GM23248 (cell line): Measurements from ENCODE around the gene EXOC3L1. TPM values are rescaled to one million over a fixed set of nuclear protein-coding genes. Genes with fewer than 3 reads are reported as not detected.

Experiments
- DNase-seq: peaks from one replicate; pipeline ENCODE4 v3.0.0-alpha.2; 2015
- H2AFZ ChIP-seq: fragments of 200-600 bp; sonication (generic); 2 replicates; pipeline ENCODE4 v1.6.1; 2016; ENCODE audit warnings: antibody characterized with exemption
- H3F3A ChIP-seq: fragments of 200-600 bp; sonication (generic); 2 replicates; pipeline ENCODE4 v1.6.1; 2016; ENCODE audit warnings: mild to moderate bottlenecking, antibody characterized with exemption, mixed run types; ENCODE audit not compliant: insufficient read depth
- H3K27ac ChIP-seq: fragments of 200-600 bp; sonication (generic); 2 replicates; pipeline ENCODE4 v1.5.1; 2016; ENCODE audit warnings: mild to moderate bottlenecking
- H3K27me3 ChIP-seq: fragments of 200-600 bp; sonication (generic); replicated peaks from 2 replicates; pipeline ENCODE4 v1.6.1; 2016; ENCODE audit warnings: mild to moderate bottlenecking; ENCODE audit not compliant: insufficient read depth
- H3K36me3 ChIP-seq: fragments of 200-600 bp; sonication (generic); 2 replicates; pipeline ENCODE4 v1.6.1; 2016; ENCODE audit warnings: low read depth, mild to moderate bottlenecking
- H3K4me1 ChIP-seq: fragments of 200-600 bp; sonication (generic); 2 replicates; pipeline ENCODE4 v1.6.1; 2016; ENCODE audit warnings: mild to moderate bottlenecking; ENCODE audit not compliant: insufficient read depth
- H3K4me2 ChIP-seq: fragments of 200-600 bp; sonication (generic); one replicate; pipeline ENCODE4 v1.6.1; 2016; ENCODE audit warnings: mild to moderate bottlenecking; ENCODE audit not compliant: unreplicated experiment
- H3K4me3 ChIP-seq: fragments of 200-600 bp; sonication (generic); 2 replicates; pipeline ENCODE4 v1.5.1; 2016; ENCODE audit warnings: mild to moderate bottlenecking
- H3K79me2 ChIP-seq: fragments of 200-600 bp; sonication (generic); 2 replicates; pipeline ENCODE4 v1.6.1; 2016; ENCODE audit warnings: mild to moderate bottlenecking; ENCODE audit not compliant: insufficient read depth
- H3K9ac ChIP-seq: fragments of 200-600 bp; sonication (generic); 2 replicates; pipeline ENCODE4 v1.6.1; 2016; ENCODE audit warnings: mild to moderate bottlenecking
- H3K9me2 ChIP-seq: fragments of 200-600 bp; sonication (generic); 2 replicates; pipeline ENCODE4 v1.6.1; 2016; ENCODE audit warnings: mixed run types, mild to moderate bottlenecking, moderate library complexity; ENCODE audit not compliant: insufficient read depth
- H3K9me3 ChIP-seq: fragments of 200-600 bp; sonication (generic); one replicate; pipeline ENCODE4 v1.6.1; 2017; ENCODE audit warnings: low read depth
- H4K20me1 ChIP-seq: fragments of 200-600 bp; sonication (generic); 2 replicates; pipeline ENCODE4 v1.6.0; 2016; ENCODE audit not compliant: insufficient read depth
- EZH2 ChIP-seq: fragments of 200-600 bp; sonication (generic); IDR thresholded peaks from 2 replicates; pipeline ENCODE4 v1.6.1; 2018; ENCODE audit warnings: antibody characterized with exemption, mild to moderate bottlenecking; ENCODE audit not compliant: insufficient read depth, poor library complexity, severe bottlenecking
- EZH2phosphoT487 ChIP-seq: fragments of 200-600 bp; sonication (generic); IDR thresholded peaks from 2 replicates; pipeline ENCODE4 v1.6.1; 2018; ENCODE audit warnings: antibody characterized with exemption, moderate library complexity, mild to moderate bottlenecking, low read depth; ENCODE audit not compliant: insufficient read depth
- WGBS, 2 experiments: methylation state at CpG; one replicate each; pipeline ENCODE4 v1.1.6; 2015 to 2017; ENCODE audit warnings: low lambda C conversion rate in 2 of 2, low coverage in 1 of 2; ENCODE audit errors: missing lambda C conversion rate in 2 of 2; 5-methylcytosine and 5-hydroxymethylcytosine counted together
- in situ Hi-C: fragments of 300-500 bp; cut with MboI; formaldehyde crosslinking; loops from 2 replicates; pipeline ENCODE4 v1.15.0; 2020
- polyA plus RNA-seq: library from polyadenylated mRNA; unstranded; fragments of >200 nt; fragmentation: Nextera tagmentation; extraction: Ambion mirVana; gene quantifications from 2 replicates; pipeline ENCODE4 v1.2.1, GENCODE V29; 2016
- total RNA-seq: library from RNA; depleted of rRNA; stranded (reverse); fragments of >200 nt; shearing (Covaris generic); gene quantifications from 2 replicates; pipeline ENCODE4 v1.2.3, GENCODE V29; 2014

The EXOC3L1 gene
- total and polyA plus RNA-seq, 2 experiments from 2014 or later, result 0.28 TPM; not detected in 1

DNA sequence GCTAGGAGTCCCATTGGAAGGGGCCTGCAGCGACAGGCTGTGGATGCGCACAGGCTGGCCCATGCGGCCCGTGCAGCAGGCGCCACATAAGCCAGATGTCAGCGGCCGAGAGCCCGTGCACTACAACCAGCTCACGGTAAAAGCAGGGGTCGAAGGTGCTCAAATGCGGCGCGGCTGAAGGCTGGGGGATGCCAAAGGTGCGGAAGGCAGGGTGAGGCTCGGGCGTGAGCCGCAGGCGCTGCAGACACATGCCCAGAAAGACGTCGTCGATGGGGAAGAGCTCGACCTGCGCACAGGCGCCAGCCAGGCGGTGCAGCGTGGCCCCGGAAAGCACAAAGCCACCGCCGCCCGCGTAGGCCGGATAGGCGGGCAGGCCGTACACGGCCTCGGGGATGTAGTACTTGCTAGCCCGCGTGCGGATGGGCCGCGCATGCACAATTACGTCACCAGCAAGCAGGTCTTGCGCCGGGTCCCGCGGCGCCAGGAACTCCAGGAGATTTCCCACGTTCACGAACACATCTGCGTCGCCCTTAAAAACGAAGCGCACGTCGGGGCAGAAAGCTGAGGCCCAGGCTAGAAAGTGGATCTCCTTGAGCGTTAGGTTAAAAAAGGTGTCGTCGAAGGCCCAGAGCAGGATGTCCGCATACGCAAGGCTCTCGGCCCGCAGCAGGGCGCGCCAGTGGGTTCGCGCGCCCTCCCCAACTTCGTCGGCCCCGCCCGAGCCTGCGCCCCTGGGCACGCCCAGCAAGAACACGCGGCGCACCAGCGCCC, 40.5 kb downstream of the EXOC3L1 start:
- in situ Hi-C loops, result loop anchor here (25.0 kb wide), 1 partner anchor 187 kb away; the partner anchor contains the start of gene CES3
- no peak for DNase-seq
- peaks cover 13% of the 10 kb centered on the region; the same call in 1 of the 2 replicates for H3K79me2 ChIP-seq
- peak overlapping the region; percentile 98; the same call in 1 of the 2 replicates for H3K9ac ChIP-seq
- peak overlapping the region; percentile 94; the same call in 1 of the 2 replicates for H3K27ac ChIP-seq
- H3F3A ChIP-seq, result peaks cover 38% of the 10 kb centered on the region
- H3K4me1 ChIP-seq, result 0 out of 2 replicates have a peak, but pooled peaks cover 5% of the 10 kb centered on the region
- H4K20me1 ChIP-seq, result no peaks in the 10 kb centered on the region
- no peaks in the 10 kb centered on the region for H3K27me3 ChIP-seq
- WGBS, 2 experiments, result 89 to 91% methylated on average over 75 to 76 of the region's 77 CpGs
- H3K36me3 ChIP-seq, result peaks cover 3% of the 10 kb centered on the region; the same call in 1 of the 2 replicates
- H3K4me2 ChIP-seq, result peak overlapping the region; percentile 70
- no peak overlapping the region for H2AFZ ChIP-seq
- H3K9me3 ChIP-seq, result no peaks in the 10 kb centered on the region
- no peaks in the 10 kb centered on the region for H3K9me2 ChIP-seq
- peak overlapping the region; percentile 82 for H3K4me3 ChIP-seq
- TF ChIP-seq EZH2phosphoT487, result no peak
- TF ChIP-seq EZH2, result no peak

GRCh38 chr16:67148656-67149275, 41.2 kb downstream of the EXOC3L1 start:
- no peak overlapping the region for H3K4me3 ChIP-seq
- H3K27me3 ChIP-seq, result no peaks in the 10 kb centered on the region
- H3K9ac ChIP-seq, result no peak overlapping the region
- no peak overlapping the region for H3K4me2 ChIP-seq
- H3K9me3 ChIP-seq, result no peaks in the 10 kb centered on the region
- H3K36me3 ChIP-seq, result peaks cover 6% of the 10 kb centered on the region; the same call in 1 of the 2 replicates
- in situ Hi-C loops, result no loop called here
- H3K79me2 ChIP-seq, result peaks cover 13% of the 10 kb centered on the region; the same call in 1 of the 2 replicates
- WGBS, 2 experiments, result 88 to 89% methylated on average over 11 of the region's 11 CpGs
- no peak overlapping the region for H3K27ac ChIP-seq
- H4K20me1 ChIP-seq, result no peaks in the 10 kb centered on the region
- 0 out of 2 replicates have a peak, but pooled peaks cover 5% of the 10 kb centered on the region for H3K4me1 ChIP-seq
- H3K9me2 ChIP-seq, result no peaks in the 10 kb centered on the region
- no peak for DNase-seq
- no peak for TF ChIP-seq EZH2phosphoT487
- TF ChIP-seq EZH2, result no peak
- H2AFZ ChIP-seq, result no peak overlapping the region
- peaks cover 38% of the 10 kb centered on the region for H3F3A ChIP-seq

- WGBS, 2 experiments, result 96 to 100% methylated on average over 2 of the region's 2 CpGs
- no peaks in the 10 kb centered on the region for H4K20me1 ChIP-seq
- H3K27ac ChIP-seq, result no peak overlapping the region
- H3K4me3 ChIP-seq, result no peak overlapping the region
- no peak overlapping the region for H3K4me2 ChIP-seq
- no peaks in the 10 kb centered on the region for H3K9me3 ChIP-seq
- H3K36me3 ChIP-seq, result peaks cover 6% of the 10 kb centered on the region; the same call in 1 of the 2 replicates
- TF ChIP-seq EZH2phosphoT487 (no peak), EZH2 (no peak)
- no peak overlapping the region for H2AFZ ChIP-seq
- peaks cover 38% of the 10 kb centered on the region for H3F3A ChIP-seq
- H3K27me3 ChIP-seq, result no peaks in the 10 kb centered on the region
- no peaks in the 10 kb centered on the region for H3K9me2 ChIP-seq
- H3K4me1 ChIP-seq, result 0 out of 2 replicates have a peak, but pooled peaks cover 5% of the 10 kb centered on the region
- no peak for DNase-seq
- H3K79me2 ChIP-seq, result peaks cover 13% of the 10 kb centered on the region; the same call in 1 of the 2 replicates
- H3K9ac ChIP-seq, result no peak overlapping the region
- in situ Hi-C loops, result no loop called here
Measured at GRCh38 chr16:67148221-67148620, 41.7 kb downstream of the EXOC3L1 start.

GRCh38 chr16:67147437-67148140, 42.3 kb downstream of the EXOC3L1 start:
- H3K36me3 ChIP-seq, result peaks cover 6% of the 10 kb centered on the region; the same call in 1 of the 2 replicates
- H3K27me3 ChIP-seq, result no peaks in the 10 kb centered on the region
- no peaks in the 10 kb centered on the region for H4K20me1 ChIP-seq
- H3K4me3 ChIP-seq, result no peak overlapping the region
- no peaks in the 10 kb centered on the region for H3K9me3 ChIP-seq
- no peak overlapping the region for H3K9ac ChIP-seq
- in situ Hi-C loops, result no loop called here
- no peaks in the 10 kb centered on the region for H3K9me2 ChIP-seq
- 0 out of 2 replicates have a peak, but pooled peaks cover 5% of the 10 kb centered on the region for H3K4me1 ChIP-seq
- H3K27ac ChIP-seq, result no peak overlapping the region
- no peak for TF ChIP-seq EZH2phosphoT487
- TF ChIP-seq EZH2, result no peak
- H3K79me2 ChIP-seq, result peaks cover 13% of the 10 kb centered on the region; the same call in 1 of the 2 replicates
- H2AFZ ChIP-seq, result no peak overlapping the region
- WGBS, 2 experiments, result 93 to 98% methylated on average over 4 of the region's 4 CpGs
- no peak overlapping the region for H3K4me2 ChIP-seq
- H3F3A ChIP-seq, result peaks cover 38% of the 10 kb centered on the region
- no peak for DNase-seq
